Activated CD4-positive, alpha-beta memory T cell treated with anti-CD3 and anti-CD28 coated beads, Interleukin-2, amount 10 ng/mL, durations not matched to agents 7 days and 5 days (primary cell): ENCODE results near the gene IL17A. TPM values are rescaled to one million over a fixed set of nuclear protein-coding genes. Genes with fewer than 3 reads are reported as not detected.
A peak's percentile ranks its signal among the peaks of the same experiment; 100 is the strongest.

ENCODE experiments used
- CTCF ChIA-PET: fragments of 350-600 bp; sonication (Branson Sonifier 250); formaldehyde crosslinking; loops from one replicate; lab custom pipeline; 2021; ENCODE audit warnings: antibody characterized with exemption, inconsistent platforms; lab: Charles Lee
- POLR2A ChIA-PET: fragments of 350-600 bp; sonication (Branson Sonifier 250); formaldehyde crosslinking; loops from one replicate; lab custom pipeline; 2021; ENCODE audit warnings: antibody characterized with exemption; lab: Charles Lee
- DNase-seq: peaks from one replicate; pipeline ENCODE4 v3.0.0-alpha.2; 2020
- H3K27ac Mint-ChIP-seq: one replicate; pipeline ENCODE4 v1.8.0; 2021; ENCODE audit warnings: mild to moderate bottlenecking, mixed read lengths
- H3K27me3 Mint-ChIP-seq: one replicate; pipeline ENCODE4 v1.8.0; 2021; ENCODE audit warnings: mixed read lengths
- H3K36me3 Mint-ChIP-seq: one replicate; pipeline ENCODE4 v1.8.0; 2021; ENCODE audit warnings: low read depth, mixed read lengths
- H3K4me1 Mint-ChIP-seq: one replicate; pipeline ENCODE4 v1.8.0; 2021; ENCODE audit warnings: mixed read lengths
- H3K4me3 Mint-ChIP-seq: one replicate; pipeline ENCODE4 v1.8.0; 2021; ENCODE audit warnings: mild to moderate bottlenecking, mixed read lengths
- H3K9me3 Mint-ChIP-seq: one replicate; pipeline ENCODE4 v1.8.0; 2021; ENCODE audit warnings: mixed read lengths
- total RNA-seq, 2 experiments: library from RNA; stranded (reverse); gene quantifications; one replicate each; pipeline ENCODE4 v1.2.3, GENCODE V29; 2021

IL17A gene
- total RNA-seq, 2 experiments from 2014 or later, result 5.5 to 6.2 TPM

GRCh38 chr6:52207066-52207465, 20.9 kb downstream of the IL17A start:
- H3K4me1 Mint-ChIP-seq, result peaks cover 13% of the 10 kb centered on the region
- no peak overlapping the region for H3K27ac Mint-ChIP-seq
- DNase-seq, result no peak
- POLR2A ChIA-PET, result no interaction called here
- no peak overlapping the region for H3K4me3 Mint-ChIP-seq
- H3K9me3 Mint-ChIP-seq, result no peaks in the 10 kb centered on the region
- H3K36me3 Mint-ChIP-seq, result no peaks in the 10 kb centered on the region
- CTCF ChIA-PET, result no interaction called here
- H3K27me3 Mint-ChIP-seq, result peaks cover 26% of the 10 kb centered on the region

GRCh38 chr6:52208612-52209011, 22.4 kb downstream of the IL17A start:
- CTCF ChIA-PET, result no interaction called here
- DNase-seq, result no peak
- Mint-ChIP-seq H3K36me3 (no peaks in the 10 kb centered on the region), H3K4me3 (no peak overlapping the region), H3K4me1 (peaks cover 22% of the 10 kb centered on the region), H3K27me3 (peaks cover 33% of the 10 kb centered on the region), H3K9me3 (no peaks in the 10 kb centered on the region), H3K27ac (no peak overlapping the region)
- POLR2A ChIA-PET, result interaction anchor here (1.3 kb wide), 2 partner anchors 20 to 52 kb away, joined by 3 read pairs; no protein-coding TSS in a partner anchor

GRCh38 chr6:52209770-52210169, 23.6 kb downstream of the IL17A start:
- no peaks in the 10 kb centered on the region for H3K36me3 Mint-ChIP-seq
- POLR2A ChIA-PET, result interaction anchor here (1.3 kb wide), 2 partner anchors 19 to 51 kb away, joined by 3 read pairs; no protein-coding TSS in a partner anchor
- H3K4me3 Mint-ChIP-seq, result no peak overlapping the region

GRCh38 chr6:52210227-52210626, 24.1 kb downstream of the IL17A start:
- CTCF ChIA-PET, result interaction anchor here (0.7 to 1.3 kb wide), 3 partner anchors 8 to 69 kb away, joined by 3 to 7 read pairs (median 4); no protein-coding TSS in a partner anchor
- DNase-seq, result no peak
- H3K36me3 Mint-ChIP-seq, result no peaks in the 10 kb centered on the region
- POLR2A ChIA-PET, result no interaction called here
- no peak overlapping the region for H3K4me3 Mint-ChIP-seq
- no peak overlapping the region for H3K27ac Mint-ChIP-seq
- no peaks in the 10 kb centered on the region for H3K9me3 Mint-ChIP-seq
- peaks cover 22% of the 10 kb centered on the region for H3K4me1 Mint-ChIP-seq
- peaks cover 32% of the 10 kb centered on the region for H3K27me3 Mint-ChIP-seq

More at GRCh38 chr6:52209770-52210169, 23.6 kb downstream of the IL17A start:
- CTCF ChIA-PET, result interaction anchor here (0.7 to 1.3 kb wide), 2 partner anchors 9 to 69 kb away, joined by 3 to 7 read pairs; no protein-coding TSS in a partner anchor
- Mint-ChIP-seq H3K9me3 (no peaks in the 10 kb centered on the region), H3K27me3 (peaks cover 32% of the 10 kb centered on the region), H3K4me1 (peaks cover 22% of the 10 kb centered on the region), H3K27ac (no peak overlapping the region)
- no peak for DNase-seq

- POLR2A ChIA-PET, result interaction anchor here (0.6 kb wide), 1 partner anchor 21 kb away, joined by 4 read pairs; no protein-coding TSS in a partner anchor
- no peak for DNase-seq
- no peaks in the 10 kb centered on the region for H3K36me3 Mint-ChIP-seq
These were observed 27.0 kb downstream of the IL17A start for GRCh38 chr6:52213127-52213526.

GRCh38 chr6:52215787-52216186, 29.6 kb downstream of the IL17A start:
- Mint-ChIP-seq H3K27me3 (peaks cover 38% of the 10 kb centered on the region), H3K4me3 (no peak overlapping the region), H3K27ac (no peak overlapping the region), H3K36me3 (no peaks in the 10 kb centered on the region), H3K4me1 (peaks cover 11% of the 10 kb centered on the region), H3K9me3 (no peaks in the 10 kb centered on the region)
- DNase-seq, result no peak
- CTCF ChIA-PET, result no interaction called here
- POLR2A ChIA-PET, result no interaction called here

More at GRCh38 chr6:52213127-52213526, 27.0 kb downstream of the IL17A start:
- CTCF ChIA-PET, result interaction anchor here (0.9 to 1.3 kb wide), 3 partner anchors 9 to 50 kb away, joined by 3 read pairs; no protein-coding TSS in a partner anchor
- H3K27me3 Mint-ChIP-seq, result peaks cover 30% of the 10 kb centered on the region
- H3K9me3 Mint-ChIP-seq, result no peaks in the 10 kb centered on the region
- no peak overlapping the region for H3K27ac Mint-ChIP-seq
- H3K4me3 Mint-ChIP-seq, result no peak overlapping the region
- peaks cover 22% of the 10 kb centered on the region for H3K4me1 Mint-ChIP-seq

GRCh38 chr6:52216932-52217575, 30.9 kb downstream of the IL17A start:
- CTCF ChIA-PET, result interaction anchor here (0.6 kb wide), 1 partner anchor 156 kb away, joined by 3 read pairs; no protein-coding TSS in a partner anchor
- no peaks in the 10 kb centered on the region for H3K9me3 Mint-ChIP-seq
- H3K27me3 Mint-ChIP-seq, result peaks cover 36% of the 10 kb centered on the region
- H3K4me3 Mint-ChIP-seq, result no peak overlapping the region
- POLR2A ChIA-PET, result no interaction called here
- H3K27ac Mint-ChIP-seq, result no peak overlapping the region
- no peak for DNase-seq
- H3K36me3 Mint-ChIP-seq, result no peaks in the 10 kb centered on the region
- peaks cover 17% of the 10 kb centered on the region for H3K4me1 Mint-ChIP-seq

GRCh38 chr6:52217761-52218160, 31.6 kb downstream of the IL17A start:
- CTCF ChIA-PET, result interaction anchor here (1.5 kb wide), 1 partner anchor 8 kb away, joined by 7 read pairs; no protein-coding TSS in a partner anchor
- no peaks in the 10 kb centered on the region for H3K36me3 Mint-ChIP-seq
- H3K27me3 Mint-ChIP-seq, result peaks cover 34% of the 10 kb centered on the region
- no peak for DNase-seq
- no peak overlapping the region for H3K27ac Mint-ChIP-seq
- no peak overlapping the region for H3K4me3 Mint-ChIP-seq
- POLR2A ChIA-PET, result no interaction called here
- peaks cover 13% of the 10 kb centered on the region for H3K4me1 Mint-ChIP-seq
- no peaks in the 10 kb centered on the region for H3K9me3 Mint-ChIP-seq

- Mint-ChIP-seq H3K27me3 (peaks cover 55% of the 10 kb centered on the region), H3K4me1 (peaks cover 14% of the 10 kb centered on the region), H3K27ac (no peak overlapping the region), H3K4me3 (no peak overlapping the region), H3K9me3 (no peaks in the 10 kb centered on the region), H3K36me3 (peaks cover 6% of the 10 kb centered on the region)
- ChIA-PET POLR2A (no interaction called here), CTCF (interaction anchor here (1.4 kb wide), 1 partner anchor 8 kb away, joined by 3 read pairs; no protein-coding TSS in a partner anchor)
- DNase-seq, result peak; percentile 46
These were observed 35.1 kb downstream of the IL17A start for GRCh38 chr6:52221302-52221701.

GRCh38 chr6:52227495-52227894, 41.3 kb downstream of the IL17A start:
- peaks cover 34% of the 10 kb centered on the region for H3K4me1 Mint-ChIP-seq
- H3K9me3 Mint-ChIP-seq, result no peaks in the 10 kb centered on the region
- H3K27me3 Mint-ChIP-seq, result peaks cover 55% of the 10 kb centered on the region
- DNase-seq, result peak; percentile 82
- ChIA-PET POLR2A (interaction anchor here (0.9 to 1.7 kb wide), 2 partner anchors 58 to 163 kb away, joined by 3 to 4 read pairs; partner anchors contain the start of gene MCM3), CTCF (interaction anchor here (0.6 kb wide), 1 partner anchor 135 kb away, joined by 3 read pairs; the partner anchor contains the start of gene PAQR8)
- no peak overlapping the region for H3K27ac Mint-ChIP-seq
- H3K4me3 Mint-ChIP-seq, result no peak overlapping the region
- peaks cover 6% of the 10 kb centered on the region for H3K36me3 Mint-ChIP-seq

- CTCF ChIA-PET, result interaction anchor here (0.9 to 1.6 kb wide), 5 partner anchors 18 to 167 kb away, joined by 3 read pairs; partner anchors contain the start of gene MCM3
- DNase-seq, result no peak
- no peaks in the 10 kb centered on the region for H3K36me3 Mint-ChIP-seq
- no peak overlapping the region for H3K4me3 Mint-ChIP-seq
- H3K4me1 Mint-ChIP-seq, result peaks cover 36% of the 10 kb centered on the region
- H3K9me3 Mint-ChIP-seq, result no peaks in the 10 kb centered on the region
- no peak overlapping the region for H3K27ac Mint-ChIP-seq
- POLR2A ChIA-PET, result interaction anchor here (1.1 to 1.2 kb wide), 3 partner anchors 20 to 160 kb away, joined by 3 read pairs; partner anchors contain the start of gene MCM3
- peaks cover 53% of the 10 kb centered on the region for H3K27me3 Mint-ChIP-seq
These were observed 44.5 kb downstream of the IL17A start for GRCh38 chr6:52230685-52231084.

- ChIA-PET CTCF (interaction anchor here (1.0 to 2.9 kb wide), 4 partner anchors 31 to 168 kb away, joined by 3 to 18 read pairs (median 3); partner anchors contain the start of gene MCM3), POLR2A (interaction anchor here (1.2 kb wide), 2 partner anchors 19 to 159 kb away, joined by 3 read pairs; no protein-coding TSS in a partner anchor)
- H3K36me3 Mint-ChIP-seq, result no peaks in the 10 kb centered on the region
- no peaks in the 10 kb centered on the region for H3K9me3 Mint-ChIP-seq
- peaks cover 57% of the 10 kb centered on the region for H3K27me3 Mint-ChIP-seq
- H3K4me1 Mint-ChIP-seq, result peaks cover 35% of the 10 kb centered on the region
- no peak overlapping the region for H3K27ac Mint-ChIP-seq
- DNase-seq, result peak; percentile 54
- H3K4me3 Mint-ChIP-seq, result no peak overlapping the region
These were observed 45.4 kb downstream of the IL17A start for GRCh38 chr6:52231406-52232127.
